ENCODE results near the gene DMKN. TPM values are rescaled to one million over a fixed set of nuclear protein-coding genes. Genes with fewer than 3 reads are reported as not detected.

Gene DMKN
- total and polyA plus RNA-seq, 4 donors, result 1.4 to 9.4 (median 2.4) TPM

DNA sequence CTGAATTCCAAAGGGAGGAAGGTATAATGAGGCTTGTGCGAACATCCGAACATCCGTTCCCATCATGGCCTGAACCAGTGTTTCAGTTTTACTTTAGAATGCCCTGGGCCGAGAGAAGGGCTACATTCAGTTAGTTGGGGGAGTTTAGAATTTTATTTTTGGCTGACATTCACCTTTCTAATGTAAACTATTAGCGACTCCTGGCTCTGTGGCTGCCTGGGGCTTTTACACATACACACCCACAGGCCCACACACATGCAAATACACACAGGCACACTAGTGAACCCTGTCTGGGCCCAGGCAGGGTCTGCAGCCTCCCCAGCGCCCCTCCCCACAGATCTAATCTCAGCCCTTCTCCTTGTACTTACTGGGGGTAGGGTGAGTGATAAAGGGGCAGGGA, 25.9 kb upstream of the DMKN start:
- no peaks in the 10 kb centered on the region for H3K9me3 ChIP-seq (ENCODE audit: control insufficient read depth in 4 of 4, low read length in 3 of 4)
- no peaks in the 10 kb centered on the region for H3K36me3 ChIP-seq (ENCODE audit: control insufficient read depth in 4 of 4, insufficient read depth in 3 of 4, low read depth in 1 of 4, low read length in 3 of 4)
- peaks cover 0 to 2% (median under 1%) of the 10 kb centered on the region in 4 donors for H3K4me1 ChIP-seq (ENCODE audit: control insufficient read depth in 4 of 4, insufficient read depth in 4 of 4, low read length in 3 of 4)
- DNase-seq (ENCODE audit: low spot score), result no peak
- H3K9ac ChIP-seq (ENCODE audit: low read depth in 1 of 2, low read length in 2 of 2), result no peak overlapping the region
- TF ChIP-seq YY1 (IDR thresholded peaks at IDR 0.05), result no peak
- no peak for TF ChIP-seq RAD21 (IDR thresholded peaks at IDR 0.05)
- no peak overlapping the region for H3K4me3 ChIP-seq (ENCODE audit: low read depth in 1 of 3, low read length in 3 of 3)
- H3K27me3 ChIP-seq (ENCODE audit: control insufficient read depth in 4 of 4, insufficient read depth in 4 of 4, low read length in 3 of 4), result no peaks in the 10 kb centered on the region
- WGBS, result 80% methylated on average over 6 of the region's 6 CpGs
- H3K27ac ChIP-seq (ENCODE audit: low read depth in 1 of 2, low read length in 2 of 2), result no peak overlapping the region

DNA sequence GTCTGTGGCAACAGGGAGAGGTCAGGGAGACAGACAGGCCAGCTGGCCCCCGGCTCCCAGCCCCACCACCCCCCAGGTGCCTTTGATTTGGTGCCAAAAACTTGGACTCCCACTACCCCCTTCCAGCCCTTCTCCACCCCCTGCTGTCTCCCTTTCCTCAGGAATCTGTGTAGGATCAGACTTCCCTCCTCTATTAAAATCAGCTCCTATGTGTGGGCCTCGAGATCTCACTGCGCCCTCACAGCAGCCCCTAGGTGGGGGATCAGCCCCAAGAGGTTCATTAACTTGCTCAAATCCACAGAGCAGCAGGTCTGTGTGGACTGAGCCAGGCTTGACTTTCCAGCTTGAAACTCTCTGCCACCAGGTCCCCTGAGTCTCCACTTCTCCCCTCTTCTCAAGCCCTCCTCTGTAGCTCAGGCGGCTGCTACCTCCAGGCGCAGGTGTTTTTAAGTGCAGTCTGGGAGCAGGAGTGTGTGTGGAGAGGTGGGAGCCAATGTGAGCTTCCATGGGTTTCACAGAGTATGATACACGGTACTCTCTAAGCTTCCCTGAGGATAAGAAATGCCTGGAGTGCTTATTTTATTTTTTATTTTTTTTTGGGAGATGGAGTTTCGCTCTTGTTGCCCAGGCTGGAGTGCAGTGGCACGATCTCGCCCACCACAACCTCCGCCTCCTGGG, 21.5 kb upstream of the DMKN start:
- no peaks in the 10 kb centered on the region for H3K9me3 ChIP-seq (ENCODE audit: control insufficient read depth in 4 of 4, low read length in 3 of 4)
- no peak for TF ChIP-seq RAD21 (IDR thresholded peaks at IDR 0.05)
- TF ChIP-seq, protein P1, sequence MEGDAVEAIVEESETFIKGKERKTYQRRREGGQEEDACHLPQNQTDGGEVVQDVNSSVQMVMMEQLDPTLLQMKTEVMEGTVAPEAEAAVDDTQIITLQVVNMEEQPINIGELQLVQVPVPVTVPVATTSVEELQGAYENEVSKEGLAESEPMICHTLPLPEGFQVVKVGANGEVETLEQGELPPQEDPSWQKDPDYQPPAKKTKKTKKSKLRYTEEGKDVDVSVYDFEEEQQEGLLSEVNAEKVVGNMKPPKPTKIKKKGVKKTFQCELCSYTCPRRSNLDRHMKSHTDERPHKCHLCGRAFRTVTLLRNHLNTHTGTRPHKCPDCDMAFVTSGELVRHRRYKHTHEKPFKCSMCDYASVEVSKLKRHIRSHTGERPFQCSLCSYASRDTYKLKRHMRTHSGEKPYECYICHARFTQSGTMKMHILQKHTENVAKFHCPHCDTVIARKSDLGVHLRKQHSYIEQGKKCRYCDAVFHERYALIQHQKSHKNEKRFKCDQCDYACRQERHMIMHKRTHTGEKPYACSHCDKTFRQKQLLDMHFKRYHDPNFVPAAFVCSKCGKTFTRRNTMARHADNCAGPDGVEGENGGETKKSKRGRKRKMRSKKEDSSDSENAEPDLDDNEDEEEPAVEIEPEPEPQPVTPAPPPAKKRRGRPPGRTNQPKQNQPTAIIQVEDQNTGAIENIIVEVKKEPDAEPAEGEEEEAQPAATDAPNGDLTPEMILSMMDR (IDR thresholded peaks at IDR 0.05; ENCODE audit: low read depth, low read length, missing input control), result no peak
- TF ChIP-seq, protein P2, sequence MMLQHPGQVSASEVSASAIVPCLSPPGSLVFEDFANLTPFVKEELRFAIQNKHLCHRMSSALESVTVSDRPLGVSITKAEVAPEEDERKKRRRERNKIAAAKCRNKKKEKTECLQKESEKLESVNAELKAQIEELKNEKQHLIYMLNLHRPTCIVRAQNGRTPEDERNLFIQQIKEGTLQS (IDR thresholded peaks at IDR 0.05), result no peak
- TF ChIP-seq, protein P3, sequence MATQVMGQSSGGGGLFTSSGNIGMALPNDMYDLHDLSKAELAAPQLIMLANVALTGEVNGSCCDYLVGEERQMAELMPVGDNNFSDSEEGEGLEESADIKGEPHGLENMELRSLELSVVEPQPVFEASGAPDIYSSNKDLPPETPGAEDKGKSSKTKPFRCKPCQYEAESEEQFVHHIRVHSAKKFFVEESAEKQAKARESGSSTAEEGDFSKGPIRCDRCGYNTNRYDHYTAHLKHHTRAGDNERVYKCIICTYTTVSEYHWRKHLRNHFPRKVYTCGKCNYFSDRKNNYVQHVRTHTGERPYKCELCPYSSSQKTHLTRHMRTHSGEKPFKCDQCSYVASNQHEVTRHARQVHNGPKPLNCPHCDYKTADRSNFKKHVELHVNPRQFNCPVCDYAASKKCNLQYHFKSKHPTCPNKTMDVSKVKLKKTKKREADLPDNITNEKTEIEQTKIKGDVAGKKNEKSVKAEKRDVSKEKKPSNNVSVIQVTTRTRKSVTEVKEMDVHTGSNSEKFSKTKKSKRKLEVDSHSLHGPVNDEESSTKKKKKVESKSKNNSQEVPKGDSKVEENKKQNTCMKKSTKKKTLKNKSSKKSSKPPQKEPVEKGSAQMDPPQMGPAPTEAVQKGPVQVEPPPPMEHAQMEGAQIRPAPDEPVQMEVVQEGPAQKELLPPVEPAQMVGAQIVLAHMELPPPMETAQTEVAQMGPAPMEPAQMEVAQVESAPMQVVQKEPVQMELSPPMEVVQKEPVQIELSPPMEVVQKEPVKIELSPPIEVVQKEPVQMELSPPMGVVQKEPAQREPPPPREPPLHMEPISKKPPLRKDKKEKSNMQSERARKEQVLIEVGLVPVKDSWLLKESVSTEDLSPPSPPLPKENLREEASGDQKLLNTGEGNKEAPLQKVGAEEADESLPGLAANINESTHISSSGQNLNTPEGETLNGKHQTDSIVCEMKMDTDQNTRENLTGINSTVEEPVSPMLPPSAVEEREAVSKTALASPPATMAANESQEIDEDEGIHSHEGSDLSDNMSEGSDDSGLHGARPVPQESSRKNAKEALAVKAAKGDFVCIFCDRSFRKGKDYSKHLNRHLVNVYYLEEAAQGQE (IDR thresholded peaks at IDR 0.05), result no peak
- TF ChIP-seq HNF4G (IDR thresholded peaks at IDR 0.05), result no peak
- no peak for TF ChIP-seq FOXA1 (IDR thresholded peaks at IDR 0.05)
- TF ChIP-seq GABPA (IDR thresholded peaks at IDR 0.05 in 1 of 2, conservative IDR thresholded peaks at IDR 0.05 in 1 of 2), result no peak
- TF ChIP-seq SP1 (IDR thresholded peaks at IDR 0.05), result no peak
- TF ChIP-seq, protein P4, sequence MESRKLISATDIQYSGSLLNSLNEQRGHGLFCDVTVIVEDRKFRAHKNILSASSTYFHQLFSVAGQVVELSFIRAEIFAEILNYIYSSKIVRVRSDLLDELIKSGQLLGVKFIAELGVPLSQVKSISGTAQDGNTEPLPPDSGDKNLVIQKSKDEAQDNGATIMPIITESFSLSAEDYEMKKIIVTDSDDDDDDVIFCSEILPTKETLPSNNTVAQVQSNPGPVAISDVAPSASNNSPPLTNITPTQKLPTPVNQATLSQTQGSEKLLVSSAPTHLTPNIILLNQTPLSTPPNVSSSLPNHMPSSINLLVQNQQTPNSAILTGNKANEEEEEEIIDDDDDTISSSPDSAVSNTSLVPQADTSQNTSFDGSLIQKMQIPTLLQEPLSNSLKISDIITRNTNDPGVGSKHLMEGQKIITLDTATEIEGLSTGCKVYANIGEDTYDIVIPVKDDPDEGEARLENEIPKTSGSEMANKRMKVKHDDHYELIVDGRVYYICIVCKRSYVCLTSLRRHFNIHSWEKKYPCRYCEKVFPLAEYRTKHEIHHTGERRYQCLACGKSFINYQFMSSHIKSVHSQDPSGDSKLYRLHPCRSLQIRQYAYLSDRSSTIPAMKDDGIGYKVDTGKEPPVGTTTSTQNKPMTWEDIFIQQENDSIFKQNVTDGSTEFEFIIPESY (IDR thresholded peaks at IDR 0.05), result no peak
- no peak for TF ChIP-seq TAF1 (conservative IDR thresholded peaks at IDR 0.05)
- no peak for TF ChIP-seq YY1 (IDR thresholded peaks at IDR 0.05)
- TF ChIP-seq, protein P5, sequence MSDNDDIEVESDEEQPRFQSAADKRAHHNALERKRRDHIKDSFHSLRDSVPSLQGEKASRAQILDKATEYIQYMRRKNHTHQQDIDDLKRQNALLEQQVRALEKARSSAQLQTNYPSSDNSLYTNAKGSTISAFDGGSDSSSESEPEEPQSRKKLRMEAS (IDR thresholded peaks at IDR 0.05), result no peak
- TF ChIP-seq RXRA (IDR thresholded peaks at IDR 0.05), result no peak
- no peak for TF ChIP-seq EGR1 (IDR thresholded peaks at IDR 0.05; ENCODE audit: low read depth in 2 of 2)
- no peak for TF ChIP-seq NR2F2 (IDR thresholded peaks at IDR 0.05)
- no peak for TF ChIP-seq JUND (IDR thresholded peaks at IDR 0.05)
- no peak for TF ChIP-seq FOXA2 (IDR thresholded peaks at IDR 0.05)
- TF ChIP-seq HNF4A (conservative IDR thresholded peaks at IDR 0.05), result no peak
- DNase-seq (ENCODE audit: low spot score), result no peak
- WGBS, result 73% methylated on average over 10 of the region's 10 CpGs
- no peak overlapping the region for H3K9ac ChIP-seq (ENCODE audit: low read depth in 1 of 2, low read length in 2 of 2)
- no peak overlapping the region for H3K27ac ChIP-seq (ENCODE audit: low read depth in 1 of 2, low read length in 2 of 2)
- no peak overlapping the region for H3K4me3 ChIP-seq (ENCODE audit: low read depth in 1 of 3, low read length in 3 of 3)
- H3K36me3 ChIP-seq (ENCODE audit: control insufficient read depth in 4 of 4, insufficient read depth in 3 of 4, low read depth in 1 of 4, low read length in 3 of 4), result no peaks in the 10 kb centered on the region
- peaks cover 0 to 7% (median 0%) of the 10 kb centered on the region in 4 donors for H3K4me1 ChIP-seq (ENCODE audit: control insufficient read depth in 4 of 4, insufficient read depth in 4 of 4, low read length in 3 of 4)
- peaks cover 0 to 3% (median 1%) of the 10 kb centered on the region in 4 donors for H3K27me3 ChIP-seq (ENCODE audit: control insufficient read depth in 4 of 4, insufficient read depth in 4 of 4, low read length in 3 of 4)
